Measurements from ENCODE around the gene ANKRD30BL.
"Not testable (repeated sequence)": the region's sequence is repeated elsewhere in the genome, so short reads cannot be mapped to it uniquely, and the experiment has no call there.

The ANKRD30BL gene, protein sequence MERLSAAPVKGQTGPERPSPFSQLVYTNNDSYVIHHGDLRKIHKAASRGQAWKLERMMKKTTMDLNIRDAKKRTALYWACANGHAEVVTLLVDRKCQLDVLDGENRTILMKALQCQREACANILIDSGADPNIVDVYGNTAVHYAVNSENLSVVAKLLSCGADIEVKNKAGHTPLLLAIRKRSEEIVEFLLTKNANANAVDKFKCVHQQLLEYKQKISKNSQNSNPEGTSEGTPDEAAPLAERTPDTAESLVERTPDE

GRCh38 chr2:132161161-132162124 lies at the start of gene ANKRD30BL:
ANKRD30BL (minus strand) TSS chr2:132161952; CDS start chr2:132161705, 247 bp downstream.
- not testable (repeated sequence) for FAIRE-seq

DNA sequence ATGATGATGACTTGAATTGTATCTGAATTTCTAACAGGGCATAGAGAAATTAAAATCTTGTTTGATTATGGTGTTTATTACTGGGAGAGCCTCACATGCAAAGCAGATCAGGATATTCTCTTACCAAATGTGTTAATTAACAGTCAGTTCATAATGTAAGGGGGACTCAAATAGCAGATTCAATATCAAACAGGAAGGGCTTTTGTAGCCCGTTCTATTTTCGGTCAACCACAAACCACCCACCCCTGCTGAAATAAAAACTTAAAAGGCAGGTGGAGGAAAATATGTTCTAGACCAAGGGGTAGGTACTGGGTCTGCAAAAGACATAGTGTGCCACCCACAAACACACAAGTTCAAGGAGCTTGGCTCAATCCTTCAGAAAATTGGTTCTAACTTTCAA lies 41.1 kb upstream of the ANKRD30BL start:
- not testable (repeated sequence) for FAIRE-seq

DNA sequence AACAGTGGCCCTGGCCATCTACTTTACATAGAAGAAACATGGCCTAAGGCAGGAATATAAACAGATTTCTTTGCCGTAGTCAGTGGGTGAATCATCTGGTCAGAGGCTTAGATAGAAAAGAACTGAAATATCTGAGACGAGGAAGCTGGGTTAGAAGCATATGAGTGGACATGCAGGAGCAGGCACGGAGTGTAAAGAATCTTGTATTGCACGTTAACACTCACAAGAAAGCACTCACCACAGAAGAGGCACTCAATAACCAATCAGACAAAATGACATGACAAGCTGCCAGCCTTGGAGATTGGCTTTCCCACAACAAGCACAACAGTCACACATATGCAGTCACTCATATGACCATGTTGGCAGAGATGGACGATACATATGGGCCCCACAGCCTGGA lies 31.1 kb upstream of the ANKRD30BL start:
- FAIRE-seq: not testable (repeated sequence)

- FAIRE-seq: not testable (repeated sequence)
Measured at GRCh38 chr2:132167100-132167499, 5.3 kb upstream of the ANKRD30BL start.

GRCh38 chr2:132162125-132162660 lies 441 bp upstream of the ANKRD30BL start:
- FAIRE-seq: not testable (repeated sequence)

GRCh38 chr2:132146774-132147173 lies 15.0 kb downstream of the ANKRD30BL start:
- not testable (repeated sequence) for FAIRE-seq

Measured in endometrium (tissue), 2 donors.